RWPE2 (cell line): ENCODE data around the gene UNCX.
"Not testable (repeated sequence)": the region's sequence is repeated elsewhere in the genome, so short reads cannot be mapped to it uniquely, and the experiment has no call there.

Source experiments
- ATAC-seq: fragments of 200-7000 bp; cut with Tn5 transposase; 3 replicates; pipeline ENCODE4 v1.9.1; 2021; ENCODE audit warnings: low read depth
- DNase-seq: peaks from one replicate; pipeline ENCODE4 v3.0.0-alpha.2; 2020; ENCODE audit warnings: low spot score
- H3K27ac ChIP-seq: fragments of 450-650 bp; 2 replicates; pipeline ENCODE4 v1.5.1; 2017; ENCODE audit warnings: mild to moderate bottlenecking; ENCODE audit not compliant: poor library complexity, severe bottlenecking
- H3K27me3 ChIP-seq: fragments of 250-450 bp; sonication (Bioruptor Pico); 2 replicates; pipeline ENCODE4 v1.5.1; 2021; ENCODE audit warnings: mild to moderate bottlenecking, moderate library complexity; ENCODE audit not compliant: insufficient read depth, poor library complexity, severe bottlenecking
- H3K36me3 ChIP-seq: fragments of 250-450 bp; sonication (Bioruptor Pico); 2 replicates; pipeline ENCODE4 v1.5.1; 2020; ENCODE audit warnings: low read depth, mild to moderate bottlenecking, moderate library complexity
- H3K4me1 ChIP-seq: fragments of 250-450 bp; sonication (Bioruptor Pico); 2 replicates; pipeline ENCODE4 v1.5.1; 2021; ENCODE audit warnings: mild to moderate bottlenecking, moderate library complexity; ENCODE audit not compliant: insufficient read depth, poor library complexity, severe bottlenecking
- H3K4me3 ChIP-seq: fragments of 250-450 bp; sonication (Bioruptor Pico); 2 replicates; pipeline ENCODE4 v1.5.1; 2021; ENCODE audit warnings: mild to moderate bottlenecking, moderate library complexity; ENCODE audit not compliant: severe bottlenecking
- H3K9me3 ChIP-seq: fragments of 250-450 bp; sonication (Bioruptor Pico); 2 replicates; pipeline ENCODE4 v1.5.1; 2021; ENCODE audit warnings: mild to moderate bottlenecking, moderate library complexity; ENCODE audit not compliant: severe bottlenecking
- CTCF ChIP-seq: fragments of 450-650 bp; IDR thresholded peaks from one replicate; pipeline ENCODE4 v1.5.1; 2017; ENCODE audit warnings: mild to moderate bottlenecking, moderate library complexity; ENCODE audit not compliant: poor library complexity, severe bottlenecking

The UNCX gene

GRCh38 chr7:1260244-1260635, 27.6 kb downstream of the UNCX start:
- TF ChIP-seq CTCF, result no peak
- H3K27ac ChIP-seq, result no peak overlapping the region
- no peaks in the 10 kb centered on the region for H3K4me1 ChIP-seq
- no peaks in the 10 kb centered on the region for H3K9me3 ChIP-seq
- no peaks in the 10 kb centered on the region for H3K36me3 ChIP-seq
- ATAC-seq (no peak), DNase-seq (no peak)
- no peak overlapping the region for H3K4me3 ChIP-seq
- peaks cover 93% of the 10 kb centered on the region for H3K27me3 ChIP-seq

GRCh38 chr7:1261036-1261435, 28.4 kb downstream of the UNCX start:
- peaks cover 90% of the 10 kb centered on the region for H3K27me3 ChIP-seq
- not testable (repeated sequence) for DNase-seq

GRCh38 chr7:1262441-1262840, 29.8 kb downstream of the UNCX start:
- Histone ChIP-seq H3K4me3 (no peak overlapping the region), H3K4me1 (no peaks in the 10 kb centered on the region), H3K27ac (no peak overlapping the region), H3K27me3 (peaks cover 80% of the 10 kb centered on the region), H3K36me3 (no peaks in the 10 kb centered on the region), H3K9me3 (no peaks in the 10 kb centered on the region)
- no peak for DNase-seq
- TF ChIP-seq CTCF, result no peak
- no peak for ATAC-seq

More at GRCh38 chr7:1261036-1261435, 28.4 kb downstream of the UNCX start:
- not testable (repeated sequence) for H3K4me3 ChIP-seq, H3K27ac ChIP-seq, H3K36me3 ChIP-seq, H3K4me1 ChIP-seq, ATAC-seq, H3K9me3 ChIP-seq

- peaks cover 80% of the 10 kb centered on the region for H3K27me3 ChIP-seq
- ATAC-seq (no peak), DNase-seq (no peak)
- H3K36me3 ChIP-seq, result no peaks in the 10 kb centered on the region
- H3K4me3 ChIP-seq, result no peak overlapping the region
- H3K27ac ChIP-seq, result no peak overlapping the region
- H3K4me1 ChIP-seq, result no peaks in the 10 kb centered on the region
- no peaks in the 10 kb centered on the region for H3K9me3 ChIP-seq
- TF ChIP-seq CTCF, result no peak
Measured at GRCh38 chr7:1263391-1263951, 30.8 kb downstream of the UNCX start.

- ATAC-seq (no peak), DNase-seq (no peak)
- Histone ChIP-seq H3K27me3 (peaks cover 82% of the 10 kb centered on the region), H3K4me3 (no peak overlapping the region), H3K27ac (no peak overlapping the region), H3K4me1 (no peaks in the 10 kb centered on the region), H3K36me3 (no peaks in the 10 kb centered on the region), H3K9me3 (no peaks in the 10 kb centered on the region)
- TF ChIP-seq CTCF, result no peak
Measured at GRCh38 chr7:1264345-1265280, 31.9 kb downstream of the UNCX start.
